ENCODE results near the gene ANLN.

The ANLN gene

GRCh38 chr7:36409180-36409579 is 19.5 kb downstream of the ANLN start:
- DNase-seq (ENCODE audit: low read depth), result no peak
- no peak for TF ChIP-seq CTCF (conservative IDR thresholded peaks at IDR 0.05; ENCODE audit: low read depth, low read length)
- H3K4me3 ChIP-seq (ENCODE audit: low read depth, low read length), result no peak overlapping the region

GRCh38 chr7:36415144-36415543 is 25.5 kb downstream of the ANLN start:
- TF ChIP-seq CTCF (conservative IDR thresholded peaks at IDR 0.05; ENCODE audit: low read depth, low read length), result no peak
- H3K4me3 ChIP-seq (ENCODE audit: low read depth, low read length), result no peak overlapping the region
- DNase-seq (ENCODE audit: low read depth), result no peak

GRCh38 chr7:36416251-36416650 is 26.6 kb downstream of the ANLN start:
- TF ChIP-seq CTCF (conservative IDR thresholded peaks at IDR 0.05; ENCODE audit: low read depth, low read length), result no peak
- no peak overlapping the region for H3K4me3 ChIP-seq (ENCODE audit: low read depth, low read length)
- no peak for DNase-seq (ENCODE audit: low read depth)

GRCh38 chr7:36420307-36420706 is 30.6 kb downstream of the ANLN start:
- no peak for TF ChIP-seq CTCF (conservative IDR thresholded peaks at IDR 0.05; ENCODE audit: low read depth, low read length)
- DNase-seq (ENCODE audit: low read depth), result no peak

GRCh38 chr7:36422072-36422471 is 32.4 kb downstream of the ANLN start:
- TF ChIP-seq CTCF (conservative IDR thresholded peaks at IDR 0.05; ENCODE audit: low read depth, low read length), result no peak
- no peak for DNase-seq (ENCODE audit: low read depth)
- no peak overlapping the region for H3K4me3 ChIP-seq (ENCODE audit: low read depth, low read length)

More at GRCh38 chr7:36420307-36420706, 30.6 kb downstream of the ANLN start:
- no peak overlapping the region for H3K4me3 ChIP-seq (ENCODE audit: low read depth, low read length)

GRCh38 chr7:36423633-36424032 is 34.0 kb downstream of the ANLN start:
- H3K4me3 ChIP-seq (ENCODE audit: low read depth, low read length), result no peak overlapping the region
- no peak for DNase-seq (ENCODE audit: low read depth)
- TF ChIP-seq CTCF (conservative IDR thresholded peaks at IDR 0.05; ENCODE audit: low read depth, low read length), result no peak

GRCh38 chr7:36430186-36430585 is 40.5 kb downstream of the ANLN start:
- no peak for DNase-seq (ENCODE audit: low read depth)
- no peak overlapping the region for H3K4me3 ChIP-seq (ENCODE audit: low read depth, low read length)
- TF ChIP-seq CTCF (conservative IDR thresholded peaks at IDR 0.05; ENCODE audit: low read depth, low read length), result no peak
